PC-9 (cell line): ENCODE results near the gene IL20. TPM values are rescaled to one million over a fixed set of nuclear protein-coding genes. Genes with fewer than 3 reads are reported as not detected.

Experiments
- BruUV-seq: library from RNA; stranded (reverse); fragments of 400-500 nt; replicated peaks from 2 replicates; lab custom pipeline; 2021; lab: Mats Ljungman, UMichigan
- CTCF ChIA-PET: fragments of 300-600 bp; sonication (Branson Sonifier 250); formaldehyde crosslinking; loops from one replicate; lab custom pipeline; 2022; ENCODE audit warnings: antibody characterized with exemption; lab: Charles Lee
- POLR2A ChIA-PET: fragments of 300-600 bp; sonication (Branson Sonifier 250); formaldehyde crosslinking; loops from one replicate; lab custom pipeline; 2022; ENCODE audit warnings: antibody characterized with exemption; ENCODE audit not compliant: unreplicated experiment; lab: Charles Lee
- DNase-seq, 2 experiments: peaks; one replicate each; pipeline versions ENCODE4 v3.0.0 to v3.0.0-alpha.2; 2015 to 2022; ENCODE audit warnings: mixed read lengths in 1 of 2
- H2AFZ ChIP-seq: fragments of 200-600 bp; sonication (generic); 2 replicates; pipeline ENCODE4 v1.8.1; 2017; ENCODE audit warnings: antibody characterized with exemption
- H3F3A ChIP-seq: fragments of 200-600 bp; sonication (generic); 2 replicates; pipeline ENCODE4 v1.8.1; 2017; ENCODE audit warnings: antibody characterized with exemption, mild to moderate bottlenecking, low read depth; ENCODE audit not compliant: insufficient read depth
- H3K27ac ChIP-seq: fragments of 200-600 bp; sonication (generic); 2 replicates; pipeline ENCODE4 v1.6.1; 2016; ENCODE audit warnings: mixed run types
- H3K27me3 ChIP-seq: fragments of 200-600 bp; sonication (generic); 2 replicates; pipeline ENCODE4 v1.6.1; 2016; ENCODE audit warnings: low read depth, mixed run types; ENCODE audit not compliant: insufficient read depth
- H3K36me3 ChIP-seq: fragments of 200-600 bp; sonication (generic); 2 replicates; pipeline ENCODE4 v1.6.1; 2016; ENCODE audit warnings: low read depth, mixed run types
- H3K4me1 ChIP-seq: fragments of 200-600 bp; sonication (generic); replicated peaks from 2 replicates; pipeline ENCODE4 v1.6.1; 2016; ENCODE audit warnings: mixed run types; ENCODE audit not compliant: insufficient read depth
- H3K4me2 ChIP-seq: fragments of 200-600 bp; sonication (generic); 2 replicates; pipeline ENCODE4 v1.6.1; 2017; ENCODE audit warnings: mixed run types
- H3K4me3 ChIP-seq: fragments of 200-600 bp; sonication (generic); 2 replicates; pipeline ENCODE4 v1.6.1; 2016; ENCODE audit warnings: mixed run types
- H3K79me2 ChIP-seq: fragments of 200-600 bp; sonication (generic); 2 replicates; pipeline ENCODE4 v1.6.1; 2017; ENCODE audit warnings: low read depth, mixed run types
- H3K9me2 ChIP-seq: fragments of 200-600 bp; sonication (generic); 2 replicates; pipeline ENCODE4 v1.8.1; 2017; ENCODE audit warnings: mild to moderate bottlenecking; ENCODE audit not compliant: insufficient read depth
- H3K9me3 ChIP-seq: fragments of 200-600 bp; sonication (generic); 2 replicates; pipeline ENCODE4 v1.8.1; 2016; ENCODE audit warnings: low read depth; ENCODE audit not compliant: insufficient read depth
- H4K20me1 ChIP-seq: fragments of 200-600 bp; sonication (generic); 2 replicates; pipeline ENCODE4 v1.8.1; 2017; ENCODE audit not compliant: insufficient read depth
- CTCF ChIP-seq: fragments of 200-600 bp; sonication (generic); conservative IDR thresholded peaks from 2 replicates; pipeline ENCODE4 v1.6.1; 2017; ENCODE audit warnings: mixed run types, antibody characterized with exemption, mild to moderate bottlenecking, moderate library complexity
- EZH2 ChIP-seq: fragments of 200-600 bp; sonication (generic); IDR thresholded peaks from 2 replicates; pipeline ENCODE4 v1.8.0; 2017; ENCODE audit warnings: antibody characterized with exemption, low read depth
- intact Hi-C: fragments of 100-400 bp; cut with micrococcal nuclease; formaldehyde crosslinking; loops from one replicate; pipeline ENCODE4 v1.10.0; 2022; ENCODE audit not compliant: unreplicated experiment
- total RNA-seq: library from RNA; stranded (reverse); gene quantifications from 2 replicates; pipeline ENCODE4 v1.2.3, GENCODE V29; 2021

Gene IL20
- total RNA-seq, 1 experiment from 2014 or later = not detected

GRCh38 chr1:206893380-206893779, 28.0 kb downstream of the IL20 start:
- Histone ChIP-seq H3K9me3 (no peaks in the 10 kb centered on the region), H3K9me2 (no peaks in the 10 kb centered on the region), H3K79me2 (no peaks in the 10 kb centered on the region), H2AFZ (no peak overlapping the region), H3K4me1 (peaks cover 29% of the 10 kb centered on the region), H3F3A (peaks cover 15% of the 10 kb centered on the region; the same call in 1 of the 2 replicates), H3K4me2 (no peak overlapping the region), H3K4me3 (no peak overlapping the region), H3K36me3 (no peaks in the 10 kb centered on the region), H4K20me1 (no peaks in the 10 kb centered on the region), H3K27me3 (no peaks in the 10 kb centered on the region), H3K27ac (no peak overlapping the region)
- intact Hi-C loops = no loop called here
- TF ChIP-seq EZH2 = no peak
- no peak for TF ChIP-seq CTCF
- no peak for DNase-seq
- no TSS peak for BruUV-seq
- ChIA-PET POLR2A (no interaction called here), CTCF (no interaction called here)

- intact Hi-C loops = loop anchor here (1.0 kb wide), 1 partner anchor 10 kb away; no protein-coding TSS in a partner anchor
- Histone ChIP-seq H3K27ac (peak overlapping the region; percentile 24; the same call in 1 of the 2 replicates), H3K4me1 (peaks cover 37% of the 10 kb centered on the region), H3K27me3 (no peaks in the 10 kb centered on the region), H3K36me3 (no peaks in the 10 kb centered on the region), H3K9me3 (no peaks in the 10 kb centered on the region), H3K79me2 (no peaks in the 10 kb centered on the region), H3K4me2 (peak overlapping the region; percentile 56), H2AFZ (peak overlapping the region; percentile 65; the same call in 1 of the 2 replicates), H3K9me2 (no peaks in the 10 kb centered on the region), H3K4me3 (no peak overlapping the region), H4K20me1 (no peaks in the 10 kb centered on the region), H3F3A (peaks cover 15% of the 10 kb centered on the region; the same call in 1 of the 2 replicates)
- POLR2A ChIA-PET = interaction anchor here (0.5 to 0.7 kb wide), 6 partner anchors 32 to 426 kb away, joined by 3 to 8 read pairs (median 4); partner anchors contain the start of gene CD55
- TF ChIP-seq CTCF = no peak
- TF ChIP-seq EZH2 = no peak
- peak; percentile 65 to 71 for DNase-seq
- no TSS peak for BruUV-seq
- CTCF ChIA-PET = interaction anchor here (0.5 to 0.7 kb wide), 2 partner anchors 14 kb away, joined by 3 to 11 read pairs; no protein-coding TSS in a partner anchor
Measured at GRCh38 chr1:206895325-206895724, 29.9 kb downstream of the IL20 start.

- H3K27me3 ChIP-seq = no peaks in the 10 kb centered on the region
- CTCF ChIA-PET = interaction anchor here (0.5 kb wide), 1 partner anchor 13 kb away, joined by 10 read pairs; no protein-coding TSS in a partner anchor
- no peaks in the 10 kb centered on the region for H4K20me1 ChIP-seq
- POLR2A ChIA-PET = interaction anchor here (0.6 to 0.7 kb wide), 4 partner anchors 32 to 373 kb away, joined by 3 to 8 read pairs (median 3); no protein-coding TSS in a partner anchor
- peaks cover 37% of the 10 kb centered on the region for H3K4me1 ChIP-seq
- peak overlapping the region; percentile 65; the same call in 1 of the 2 replicates for H2AFZ ChIP-seq
- H3K4me3 ChIP-seq = no peak overlapping the region
- TF ChIP-seq EZH2 (no peak), CTCF (no peak)
- H3K4me2 ChIP-seq = peak overlapping the region; percentile 56
- no peaks in the 10 kb centered on the region for H3K9me3 ChIP-seq
- peaks cover 15% of the 10 kb centered on the region; the same call in 1 of the 2 replicates for H3F3A ChIP-seq
- H3K9me2 ChIP-seq = no peaks in the 10 kb centered on the region
- H3K79me2 ChIP-seq = no peaks in the 10 kb centered on the region
- no TSS peak for BruUV-seq
- peak overlapping the region; percentile 24; the same call in 1 of the 2 replicates for H3K27ac ChIP-seq
- H3K36me3 ChIP-seq = no peaks in the 10 kb centered on the region
- peak in 1 of 2 experiments; percentile 27 for DNase-seq
- intact Hi-C loops = loop anchor here (1.0 kb wide), 1 partner anchor 9 kb away; no protein-coding TSS in a partner anchor
Measured at GRCh38 chr1:206895837-206896242, 30.4 kb downstream of the IL20 start.
